ENCODE results near the gene PRKCA.

PRKCA gene

GRCh38 chr17:66753126-66753920, 450.9 kb downstream of the PRKCA start:
- Histone ChIP-seq H3K4me1 (no peaks in the 10 kb centered on the region), H3K9me3 (no peaks in the 10 kb centered on the region), H3K36me3 (peaks cover 0 to 10% (median 0%) of the 10 kb centered on the region in 3 donors), H3K4me3 (no peak overlapping the region), H3K27me3 (no peaks in the 10 kb centered on the region), H3K27ac (no peak overlapping the region)
- TF ChIP-seq, protein P1, sequence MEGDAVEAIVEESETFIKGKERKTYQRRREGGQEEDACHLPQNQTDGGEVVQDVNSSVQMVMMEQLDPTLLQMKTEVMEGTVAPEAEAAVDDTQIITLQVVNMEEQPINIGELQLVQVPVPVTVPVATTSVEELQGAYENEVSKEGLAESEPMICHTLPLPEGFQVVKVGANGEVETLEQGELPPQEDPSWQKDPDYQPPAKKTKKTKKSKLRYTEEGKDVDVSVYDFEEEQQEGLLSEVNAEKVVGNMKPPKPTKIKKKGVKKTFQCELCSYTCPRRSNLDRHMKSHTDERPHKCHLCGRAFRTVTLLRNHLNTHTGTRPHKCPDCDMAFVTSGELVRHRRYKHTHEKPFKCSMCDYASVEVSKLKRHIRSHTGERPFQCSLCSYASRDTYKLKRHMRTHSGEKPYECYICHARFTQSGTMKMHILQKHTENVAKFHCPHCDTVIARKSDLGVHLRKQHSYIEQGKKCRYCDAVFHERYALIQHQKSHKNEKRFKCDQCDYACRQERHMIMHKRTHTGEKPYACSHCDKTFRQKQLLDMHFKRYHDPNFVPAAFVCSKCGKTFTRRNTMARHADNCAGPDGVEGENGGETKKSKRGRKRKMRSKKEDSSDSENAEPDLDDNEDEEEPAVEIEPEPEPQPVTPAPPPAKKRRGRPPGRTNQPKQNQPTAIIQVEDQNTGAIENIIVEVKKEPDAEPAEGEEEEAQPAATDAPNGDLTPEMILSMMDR (IDR thresholded peaks at IDR 0.05): no peak
- peak in 1 of 2 donors; percentile 39 for DNase-seq
- intact Hi-C loops (cut with DNase I; ENCODE audit: low total_unique reads): no loop called here

DNA sequence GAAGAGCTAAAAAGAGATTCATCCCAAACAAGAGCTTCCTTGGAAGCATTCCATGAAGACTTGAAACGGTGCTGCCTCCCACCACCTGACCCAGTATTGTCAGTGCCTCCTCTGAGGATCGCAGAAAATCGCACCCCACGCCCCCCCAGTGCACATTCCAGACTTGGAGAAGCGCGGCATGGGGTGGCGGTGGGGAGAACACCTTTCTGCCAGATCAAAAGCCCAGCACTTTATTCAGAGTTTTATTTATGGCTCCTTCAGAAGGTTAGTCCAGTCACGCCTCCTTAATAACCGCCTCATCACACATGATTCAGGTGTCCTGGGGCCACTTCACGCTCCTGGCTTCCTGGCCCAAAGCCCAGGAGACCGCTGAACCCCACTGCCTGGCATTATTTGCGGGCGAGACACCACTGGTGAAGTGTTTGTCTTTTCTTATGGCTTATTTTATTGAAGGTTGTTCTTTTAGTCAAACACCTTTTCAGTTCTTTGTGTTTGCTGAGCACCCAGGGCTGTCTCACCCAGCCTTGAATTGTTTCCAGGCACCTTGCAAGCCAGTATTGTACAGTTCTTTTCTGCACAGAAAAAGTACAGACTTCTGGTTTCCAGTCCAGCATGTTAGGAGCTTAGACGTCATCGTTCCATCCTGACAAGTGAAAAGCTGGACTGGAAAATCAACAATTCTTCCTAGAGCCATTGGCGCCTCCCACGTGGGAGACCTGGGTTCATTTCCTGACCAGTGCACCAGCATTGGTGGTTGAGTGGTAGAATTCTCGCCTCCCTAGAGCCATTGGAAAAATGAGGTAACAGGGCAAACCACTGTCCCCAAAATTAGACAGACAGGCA, 452.9 kb downstream of the PRKCA start:
- Histone ChIP-seq H3K9me3 (no peaks in the 10 kb centered on the region), H3K4me1 (no peaks in the 10 kb centered on the region), H3K4me3 (no peak overlapping the region), H3K36me3 (peaks cover 0 to 10% (median 0%) of the 10 kb centered on the region in 3 donors), H3K27ac (no peak overlapping the region), H3K27me3 (no peaks in the 10 kb centered on the region)
- TF ChIP-seq, protein P1 (IDR thresholded peaks at IDR 0.05): no peak
- peak in 1 of 2 donors; percentile 51 for DNase-seq
- intact Hi-C loops (cut with DNase I; ENCODE audit: low total_unique reads): no loop called here

DNA sequence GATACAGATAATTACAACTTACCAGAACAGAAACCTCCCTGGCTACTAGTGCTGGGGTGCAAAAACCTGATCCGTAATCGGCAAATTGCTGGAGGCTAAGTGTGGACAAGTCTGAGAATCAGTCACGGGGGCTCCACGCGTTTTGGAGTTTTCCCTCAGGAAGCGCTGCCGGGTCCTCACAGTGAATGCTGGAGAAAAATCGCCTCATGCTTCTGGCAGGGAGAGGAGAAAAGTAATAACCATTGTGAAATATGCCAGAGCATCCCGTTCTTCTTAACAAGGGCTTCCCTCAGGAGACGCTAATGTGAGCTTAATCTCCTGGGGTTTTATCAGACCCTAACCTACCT, 453.5 kb downstream of the PRKCA start:
- peak in 1 of 2 donors; percentile 11 for DNase-seq
- Histone ChIP-seq H3K36me3 (peaks cover 0 to 10% (median 0%) of the 10 kb centered on the region in 3 donors), H3K9me3 (no peaks in the 10 kb centered on the region), H3K4me1 (no peaks in the 10 kb centered on the region), H3K27me3 (no peaks in the 10 kb centered on the region), H3K27ac (no peak overlapping the region), H3K4me3 (no peak overlapping the region)
- TF ChIP-seq, protein P1 (IDR thresholded peaks at IDR 0.05): no peak
- intact Hi-C loops (cut with DNase I; ENCODE audit: low total_unique reads): no loop called here

DNA sequence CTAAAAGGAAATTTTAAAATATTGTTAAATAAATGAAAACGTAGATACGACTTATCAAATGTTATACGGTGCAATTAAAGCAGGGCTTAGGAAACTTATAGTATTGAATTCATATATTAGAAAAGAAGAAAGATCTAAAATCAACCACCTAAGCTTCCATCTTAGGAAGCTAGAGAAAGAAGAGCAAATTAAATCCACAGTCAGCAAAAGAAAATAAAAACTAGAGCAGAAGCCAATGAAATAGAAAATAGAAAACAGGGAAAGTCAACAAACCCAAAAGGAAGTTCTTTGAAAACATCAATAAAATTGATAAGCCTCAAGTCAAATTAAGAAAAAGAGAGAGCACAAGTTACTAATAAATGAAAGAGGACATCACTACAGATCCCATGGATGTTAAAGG, 457.9 kb downstream of the PRKCA start:
- Histone ChIP-seq H3K4me1 (no peaks in the 10 kb centered on the region), H3K36me3 (peaks cover 0 to under 1% (median 0%) of the 10 kb centered on the region in 3 donors), H3K9me3 (no peaks in the 10 kb centered on the region), H3K27me3 (no peaks in the 10 kb centered on the region), H3K27ac (no peak overlapping the region), H3K4me3 (no peak overlapping the region)
- TF ChIP-seq, protein P1 (IDR thresholded peaks at IDR 0.05): no peak
- intact Hi-C loops (cut with DNase I; ENCODE audit: low total_unique reads): no loop called here
- no peak for DNase-seq

DNA sequence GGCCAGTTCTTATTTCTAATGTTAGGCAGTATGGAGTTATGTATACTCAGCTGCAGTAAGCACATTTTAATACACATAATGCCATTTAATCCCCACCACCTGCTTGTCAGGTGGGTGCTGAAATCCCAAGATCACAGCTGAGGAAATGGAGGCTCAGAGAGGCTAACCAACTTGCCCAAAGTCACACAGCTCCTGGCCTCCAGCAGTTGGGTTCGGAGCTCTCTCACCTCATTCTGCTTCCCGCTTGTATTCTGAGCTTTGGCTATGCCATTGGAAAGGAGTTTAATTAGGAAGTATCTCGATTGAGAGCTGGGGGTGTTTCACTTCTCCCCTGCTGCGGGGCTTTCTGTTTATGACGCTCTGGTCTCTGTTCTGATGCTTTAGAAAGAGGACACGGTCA, 459.9 kb downstream of the PRKCA start:
- H3K27me3 ChIP-seq: no peaks in the 10 kb centered on the region
- no peaks in the 10 kb centered on the region for H3K4me1 ChIP-seq
- intact Hi-C loops (cut with DNase I; ENCODE audit: low total_unique reads): no loop called here
- no peak for DNase-seq
- H3K36me3 ChIP-seq: no peaks in the 10 kb centered on the region
- TF ChIP-seq, protein P1 (IDR thresholded peaks at IDR 0.05): no peak
- no peaks in the 10 kb centered on the region for H3K9me3 ChIP-seq
- H3K27ac ChIP-seq: no peak overlapping the region
- no peak overlapping the region for H3K4me3 ChIP-seq

Measured in tibial artery (tissue), 4 donors.